RCC 7860 (cell line): ENCODE measurements around the gene WIPF3.
"Not testable (repeated sequence)": the region's sequence is repeated elsewhere in the genome, so short reads cannot be mapped to it uniquely, and the experiment has no call there.

ENCODE experiments used
- DNase-seq: peaks from one replicate; pipeline ENCODE4 v3.0.0-alpha.2; 2015; ENCODE audit warnings: low spot score
- FAIRE-seq: peaks from 2 replicates; lab custom pipeline; 2012; peaks lifted over from hg19 to GRCh38; lab: Jason Lieb, UNC

WIPF3 gene

GRCh38 chr7:29875741-29876140 is 69.4 kb downstream of the WIPF3 start:
- no peak for DNase-seq
- no peak for FAIRE-seq

DNA sequence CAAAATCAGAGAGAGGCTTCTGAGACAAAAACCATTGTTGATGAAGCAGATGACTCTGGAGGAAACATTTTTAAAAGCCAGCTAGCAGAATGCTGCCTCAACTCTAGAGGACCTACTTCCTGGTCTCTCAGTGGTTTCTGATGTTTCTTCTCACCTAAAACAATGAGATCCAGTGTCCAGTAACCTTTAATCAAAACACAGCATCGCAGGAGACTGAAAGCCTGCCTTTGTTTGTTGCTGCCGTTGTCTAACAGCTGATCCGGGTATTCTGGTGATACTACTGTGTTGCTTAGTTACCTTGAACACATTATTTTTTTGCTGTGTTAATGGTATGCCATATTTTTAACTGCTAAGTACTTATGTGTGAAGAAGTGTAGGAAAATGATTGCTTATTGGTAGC is 70.9 kb downstream of the WIPF3 start:
- no peak for DNase-seq
- FAIRE-seq, result no peak

DNA sequence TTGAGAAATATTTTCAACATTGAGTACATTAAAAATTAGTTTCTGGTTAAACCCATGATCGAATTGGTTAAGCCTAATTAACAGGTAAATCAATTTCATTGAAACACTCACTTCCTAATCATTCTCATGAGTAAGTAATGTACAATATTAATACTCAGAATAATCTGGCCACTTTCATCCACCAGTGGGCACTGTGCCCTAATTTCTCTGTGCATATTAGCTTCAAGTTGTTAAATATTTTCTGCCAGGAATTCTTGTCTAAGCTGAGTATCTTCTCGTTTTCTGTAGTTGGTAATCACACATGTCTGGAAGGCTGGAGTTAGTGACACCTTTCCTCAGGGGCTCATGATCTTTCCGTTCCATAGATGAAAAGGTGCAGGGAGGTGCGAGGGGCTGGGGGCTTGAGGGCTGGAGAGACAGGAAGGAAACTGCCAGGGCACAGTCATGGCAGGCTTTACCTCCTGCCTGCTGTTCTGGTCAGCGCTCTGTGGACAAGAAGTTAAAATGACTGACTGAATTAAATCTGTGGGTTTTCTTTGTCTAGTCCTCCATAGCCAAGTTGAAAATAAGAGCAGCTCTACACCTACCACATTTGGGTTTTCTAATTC is 71.9 kb downstream of the WIPF3 start:
- DNase-seq (peak; percentile 19), FAIRE-seq (peak; percentile 44)

DNA sequence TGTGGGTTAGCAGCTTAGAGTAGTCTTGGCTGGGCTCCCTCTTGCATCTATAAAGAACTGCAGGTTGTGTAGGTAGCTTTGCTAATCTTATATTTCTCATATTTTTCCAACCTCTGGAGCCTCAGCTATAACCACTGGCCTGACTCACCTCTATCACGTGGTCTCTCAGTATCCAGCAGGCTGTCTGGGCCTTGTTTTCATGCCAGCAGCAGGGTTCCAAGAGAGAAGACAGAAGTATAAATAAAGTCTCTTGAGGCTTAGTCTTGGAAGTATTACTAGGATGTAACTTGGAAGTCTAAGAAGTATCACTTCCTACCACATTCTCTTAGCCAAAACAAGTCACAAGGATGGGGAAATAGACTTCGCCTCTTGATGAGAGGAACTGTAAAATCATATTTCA is 73.3 kb downstream of the WIPF3 start:
- DNase-seq (no peak), FAIRE-seq (no peak)

- DNase-seq, result no peak
- FAIRE-seq, result no peak
These were observed 75.4 kb downstream of the WIPF3 start for GRCh38 chr7:29881724-29882123.

- FAIRE-seq (no peak), DNase-seq (no peak)
These were observed 76.2 kb downstream of the WIPF3 start for GRCh38 chr7:29882481-29882880.

- FAIRE-seq, result no peak
- no peak for DNase-seq
These were observed 77.4 kb downstream of the WIPF3 start for GRCh38 chr7:29883462-29884398.

DNA sequence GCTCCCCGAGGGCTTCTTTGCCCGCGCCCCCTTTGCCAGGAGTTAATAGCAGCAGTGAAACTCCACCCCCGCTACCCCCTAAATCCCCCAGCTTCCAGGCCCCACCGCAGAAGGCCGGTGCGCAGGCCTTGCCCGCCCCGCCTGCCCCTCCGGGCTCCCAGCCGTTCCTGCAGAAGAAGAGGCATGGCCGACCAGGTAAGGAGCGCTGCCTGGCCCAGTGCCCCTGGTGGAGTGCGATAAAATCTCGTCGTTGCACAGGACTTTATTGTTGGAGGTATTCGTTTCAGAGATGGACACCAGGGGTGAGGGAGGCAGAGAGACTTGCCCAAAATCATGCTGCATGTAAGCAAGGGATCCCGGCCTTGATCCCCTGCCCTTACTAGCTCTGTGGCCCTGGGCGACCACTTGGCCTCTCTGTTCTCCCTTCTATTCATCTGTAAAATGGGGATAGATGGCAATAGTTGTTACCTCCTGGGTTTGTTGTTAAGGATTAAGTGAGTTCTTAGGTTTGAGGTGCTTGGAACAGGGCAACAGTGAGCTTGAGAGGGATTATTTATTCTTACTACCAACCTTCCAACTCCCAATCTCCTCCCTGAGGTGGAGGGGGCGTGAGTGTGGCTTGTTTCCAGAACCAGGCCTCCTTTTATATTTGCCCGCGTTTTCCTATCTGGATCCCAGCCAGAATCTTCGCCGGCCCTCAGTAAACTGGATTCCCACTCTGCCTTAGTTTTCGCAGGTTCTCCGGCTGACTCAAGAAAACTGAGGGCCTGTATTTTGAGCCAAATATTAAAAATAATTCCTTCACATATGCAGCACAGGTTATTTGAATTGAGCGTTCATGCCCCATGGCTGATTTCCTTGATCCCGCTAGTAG is 78.3 kb downstream of the WIPF3 start:
- no peak for FAIRE-seq
- DNase-seq, result no peak

DNA sequence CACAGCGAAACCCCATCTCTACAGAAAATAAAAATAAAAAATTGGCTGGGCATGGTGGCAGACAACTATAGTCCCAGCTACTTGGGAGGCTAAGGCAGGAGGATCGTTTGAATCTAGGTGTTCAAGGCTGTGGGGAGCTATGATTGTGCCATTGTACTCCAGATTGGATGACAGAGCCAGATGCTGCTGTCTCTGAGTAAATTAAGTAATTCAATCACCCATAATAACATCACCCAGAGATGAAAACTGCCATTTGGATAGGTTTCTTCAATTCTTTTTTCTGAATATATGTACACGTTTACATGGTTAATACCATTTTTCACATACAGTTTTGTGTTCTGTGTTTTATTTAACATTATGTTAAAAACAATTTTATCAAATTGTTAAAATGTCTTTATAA is 79.3 kb downstream of the WIPF3 start:
- FAIRE-seq (no peak), DNase-seq (no peak)

DNA sequence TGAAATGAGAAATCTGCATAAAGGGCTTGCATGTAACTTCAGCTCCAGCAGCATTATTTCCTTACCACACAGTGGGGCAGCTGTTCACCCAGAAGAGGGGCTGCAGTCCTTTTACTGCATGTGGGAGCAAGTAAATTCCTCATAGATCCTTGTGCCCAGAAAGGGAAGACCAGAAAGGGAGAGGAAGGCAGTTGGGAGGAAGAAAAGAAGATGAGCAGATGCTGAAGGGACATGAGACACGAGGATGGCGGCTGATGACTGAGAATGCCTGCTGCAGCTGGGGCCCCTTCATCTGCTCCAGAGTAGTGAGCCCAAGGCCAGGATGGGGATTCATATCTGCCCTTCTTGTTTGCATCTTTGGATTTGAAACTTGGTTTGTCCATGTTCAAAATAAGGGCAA is 80.5 kb downstream of the WIPF3 start:
- FAIRE-seq (no peak), DNase-seq (no peak)

GRCh38 chr7:29888006-29888405 is 81.7 kb downstream of the WIPF3 start:
- DNase-seq (no peak), FAIRE-seq (no peak)

GRCh38 chr7:29889288-29889687 is 83.0 kb downstream of the WIPF3 start:
- DNase-seq, result no peak
- no peak for FAIRE-seq

GRCh38 chr7:29890251-29890650 is 83.9 kb downstream of the WIPF3 start:
- no peak for FAIRE-seq
- no peak for DNase-seq

DNA sequence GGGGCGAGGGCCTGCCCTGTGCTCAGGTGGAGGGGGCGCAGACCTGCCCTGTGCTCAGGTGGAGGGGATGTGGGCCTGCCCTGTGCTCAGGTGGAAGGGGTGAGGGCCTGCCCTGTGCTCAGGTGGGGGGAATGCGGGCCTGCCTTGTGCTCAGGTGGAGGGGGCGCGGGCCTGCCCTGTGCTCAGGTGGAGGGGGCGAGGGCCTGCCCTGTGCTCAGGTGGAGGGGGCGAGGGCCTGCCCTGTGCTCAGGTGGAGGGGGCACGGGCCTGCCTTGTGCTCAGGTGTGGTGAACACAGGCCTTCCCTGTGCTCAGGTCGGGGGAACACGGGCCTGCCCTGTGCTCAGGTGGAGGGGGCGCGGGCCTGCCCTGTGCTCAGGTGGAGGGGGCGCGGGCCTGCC is 84.5 kb downstream of the WIPF3 start:
- not testable (repeated sequence) for DNase-seq, FAIRE-seq

DNA sequence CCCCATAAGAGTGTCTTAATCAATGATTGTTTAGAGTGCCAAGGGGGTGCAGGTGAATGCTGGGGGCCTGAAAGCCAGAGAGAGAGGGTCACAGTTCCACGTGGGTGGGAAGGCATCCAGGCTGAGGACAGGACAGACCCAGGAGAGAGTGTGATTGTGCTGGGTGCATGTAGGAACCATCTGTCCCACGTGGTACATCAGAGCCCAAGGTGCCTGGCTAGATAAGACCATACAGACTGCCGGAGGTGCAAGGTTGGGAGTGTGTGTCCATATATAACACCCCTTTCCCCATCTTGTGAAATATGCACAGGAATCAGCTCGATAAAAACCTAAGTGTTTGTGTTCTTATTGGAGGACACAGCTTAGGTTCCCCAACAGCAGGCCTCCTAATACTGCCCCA is 85.5 kb downstream of the WIPF3 start:
- FAIRE-seq (no peak), DNase-seq (no peak)

- no peak for DNase-seq
- no peak for FAIRE-seq
These were observed 85.9 kb downstream of the WIPF3 start for GRCh38 chr7:29892231-29892630.

DNA sequence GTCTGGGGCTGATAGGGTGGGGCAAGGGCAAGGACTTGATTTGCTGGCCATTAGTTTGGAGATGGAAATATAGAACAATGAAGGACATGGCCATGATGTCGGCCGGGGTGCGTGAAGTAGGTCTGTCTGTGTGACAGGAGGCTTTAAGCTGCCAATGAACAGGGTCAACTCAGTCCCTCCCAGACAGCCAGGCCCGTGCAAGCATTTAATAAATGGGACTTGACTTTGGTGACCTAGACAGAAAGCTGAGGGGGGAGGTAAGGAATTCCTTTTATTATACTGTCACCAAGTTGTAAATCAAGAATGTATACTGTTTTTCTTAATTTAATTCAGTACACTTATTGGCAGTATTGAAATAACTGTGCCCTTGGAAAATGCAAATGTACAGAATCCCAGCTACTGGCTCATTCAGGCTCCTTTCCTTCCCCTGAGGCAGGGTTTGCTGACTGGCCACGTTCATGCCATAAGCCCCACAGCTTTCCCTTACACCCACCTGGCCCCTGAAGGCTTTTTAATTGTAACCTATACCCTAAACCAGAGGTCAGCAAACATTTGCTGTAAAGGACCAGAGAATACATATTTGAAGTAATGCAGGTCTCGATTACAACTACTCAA is 87.2 kb downstream of the WIPF3 start:
- FAIRE-seq (no peak), DNase-seq (no peak)

DNA sequence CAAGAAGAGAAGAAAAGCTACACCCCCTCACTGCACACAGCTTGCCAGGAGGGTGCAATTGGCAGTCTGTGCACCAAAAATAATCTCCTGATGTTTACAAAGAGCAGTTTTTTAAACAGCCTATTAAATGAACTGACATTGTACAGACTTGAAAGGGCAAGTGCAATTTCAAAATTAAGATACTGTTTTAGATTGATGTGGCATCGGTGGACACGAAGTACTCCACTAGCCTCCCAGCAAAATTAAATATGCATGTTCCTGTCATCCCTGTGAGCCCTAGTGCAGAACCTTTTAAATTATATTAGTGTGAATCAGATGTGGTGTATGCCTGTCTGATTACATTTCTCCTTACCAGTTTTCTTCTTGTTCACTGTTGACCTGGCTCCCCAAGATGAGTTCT is 87.9 kb downstream of the WIPF3 start:
- FAIRE-seq, result no peak

DNA sequence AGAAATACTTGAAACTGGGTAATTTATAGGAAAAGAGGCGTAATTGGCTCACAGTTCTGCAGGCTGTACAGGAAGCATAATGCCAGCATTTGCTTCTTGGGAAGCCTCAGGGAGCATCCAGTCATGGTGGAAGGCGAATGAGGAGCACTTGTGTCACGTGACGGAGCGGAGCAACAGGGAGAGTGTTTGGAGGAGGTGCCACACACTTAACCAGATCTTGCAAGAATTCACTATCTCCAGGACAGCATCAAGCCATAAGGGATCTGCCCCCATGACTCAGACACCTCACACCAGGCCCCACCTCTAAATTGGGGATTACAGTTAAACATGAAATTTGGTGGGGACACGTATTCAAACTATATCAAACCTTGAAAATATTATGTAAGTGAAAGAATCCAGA is 89.3 kb downstream of the WIPF3 start:
- no peak for DNase-seq

More for the DNA sequence above, 87.9 kb downstream of the WIPF3 start:
- no peak for DNase-seq

GRCh38 chr7:29896685-29897411 is 90.5 kb downstream of the WIPF3 start:
- DNase-seq, result no peak

More for the DNA sequence above, 89.3 kb downstream of the WIPF3 start:
- no peak for FAIRE-seq

More at GRCh38 chr7:29896685-29897411, 90.5 kb downstream of the WIPF3 start:
- FAIRE-seq, result no peak
